Lower leg skin (tissue), 3 donors: ENCODE measurements around the gene PNKP.

Experiments
- CTCF ChIP-seq, 3 donors: fragments of 450-650 bp; IDR thresholded peaks; one replicate each; pipeline ENCODE4 v1.5.1; 2016; ENCODE audit warnings: antibody characterized with exemption in 3 of 3, mild to moderate bottlenecking in 3 of 3, moderate library complexity in 2 of 3
- POLR2A ChIP-seq, 2 donors: fragments of 450-650 bp; IDR thresholded peaks; one replicate each; pipeline ENCODE4 v1.6.1; 2016 to 2017; ENCODE audit warnings: antibody characterized with exemption in 2 of 2, mild to moderate bottlenecking in 1 of 2, moderate library complexity in 1 of 2

DNA sequence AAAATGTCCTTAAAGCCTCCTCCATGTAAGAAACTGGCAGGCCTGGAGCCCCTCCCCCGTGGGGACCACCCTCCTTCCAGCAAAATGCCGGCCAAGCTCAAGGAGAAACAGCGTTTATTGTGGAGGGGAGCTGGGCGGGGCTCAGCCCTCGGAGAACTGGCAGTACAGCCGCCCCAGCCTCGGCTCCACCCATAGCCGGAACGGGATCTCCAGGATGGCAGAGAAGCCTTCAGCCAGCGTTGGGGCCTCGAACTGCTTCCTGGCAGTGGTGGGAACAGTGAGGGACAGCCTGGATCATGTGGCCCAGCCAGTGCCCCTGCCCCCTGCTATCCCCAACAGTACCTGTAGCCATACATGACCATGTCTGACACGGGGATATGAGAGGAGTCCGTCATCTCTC is 6.3 kb downstream of the PNKP start:
- TF ChIP-seq CTCF (IDR thresholded peaks at IDR 0.05) (no peak), POLR2A (IDR thresholded peaks at IDR 0.05) (no peak)
